HL-60 (cell line): Measurements from ENCODE around the gene ABCA6.

Source experiments
- DNase-seq, 2 experiments: peaks; one replicate each; pipeline ENCODE4 v3.0.0-alpha.2; 2010 to 2020; ENCODE audit warnings: low read depth in 1 of 2, low spot score in 1 of 2
- H3K27ac ChIP-seq: fragments of 250-450 bp; sonication (Bioruptor Pico); replicated peaks from 2 replicates; pipeline ENCODE4 v1.5.1; 2020; ENCODE audit warnings: mild to moderate bottlenecking, moderate library complexity
- H3K27me3 ChIP-seq: fragments of 250-450 bp; sonication (Bioruptor Pico); 2 replicates; pipeline ENCODE4 v1.5.1; 2021; ENCODE audit warnings: mild to moderate bottlenecking, moderate library complexity; ENCODE audit not compliant: insufficient read depth, poor library complexity, severe bottlenecking
- H3K4me3 ChIP-seq: replicated peaks from 2 replicates; pipeline ENCODE4 v1.5.1; 2011; ENCODE audit warnings: mild to moderate bottlenecking, control low read depth, low read length; ENCODE audit not compliant: insufficient read depth
- GABPA ChIP-seq: IDR thresholded peaks from 2 replicates; pipeline ENCODE4 v1.6.1; 2012; ENCODE audit warnings: low read depth
- POLR2AphosphoS5 ChIP-seq: IDR thresholded peaks from 2 replicates; pipeline ENCODE4 v1.6.1; 2012; ENCODE audit warnings: low read depth
- SPI1 ChIP-seq: IDR thresholded peaks from 2 replicates; pipeline ENCODE4 v1.6.1; 2012; ENCODE audit warnings: low read depth, mild to moderate bottlenecking, borderline replicate concordance
- TF ChIP-seq, protein P1 (sequence below): IDR thresholded peaks from one replicate; pipeline ENCODE4 v1.5.1; 2011; ENCODE audit warnings: low read length, control low read depth, inconsistent platforms; ENCODE audit not compliant: insufficient read depth
- TF ChIP-seq, protein P2 (sequence below): IDR thresholded peaks from 2 replicates; pipeline ENCODE4 v1.6.1; 2012; ENCODE audit warnings: low read depth; ENCODE audit not compliant: insufficient replicate concordance

ABCA6 gene

GRCh38 chr17:69144331-69145255, 2.9 kb upstream of the ABCA6 start:
- H3K27me3 ChIP-seq: no peaks in the 10 kb centered on the region
- no peak overlapping the region for H3K27ac ChIP-seq
- TF ChIP-seq SPI1: no peak
- TF ChIP-seq GABPA: no peak
- TF ChIP-seq, protein P1, sequence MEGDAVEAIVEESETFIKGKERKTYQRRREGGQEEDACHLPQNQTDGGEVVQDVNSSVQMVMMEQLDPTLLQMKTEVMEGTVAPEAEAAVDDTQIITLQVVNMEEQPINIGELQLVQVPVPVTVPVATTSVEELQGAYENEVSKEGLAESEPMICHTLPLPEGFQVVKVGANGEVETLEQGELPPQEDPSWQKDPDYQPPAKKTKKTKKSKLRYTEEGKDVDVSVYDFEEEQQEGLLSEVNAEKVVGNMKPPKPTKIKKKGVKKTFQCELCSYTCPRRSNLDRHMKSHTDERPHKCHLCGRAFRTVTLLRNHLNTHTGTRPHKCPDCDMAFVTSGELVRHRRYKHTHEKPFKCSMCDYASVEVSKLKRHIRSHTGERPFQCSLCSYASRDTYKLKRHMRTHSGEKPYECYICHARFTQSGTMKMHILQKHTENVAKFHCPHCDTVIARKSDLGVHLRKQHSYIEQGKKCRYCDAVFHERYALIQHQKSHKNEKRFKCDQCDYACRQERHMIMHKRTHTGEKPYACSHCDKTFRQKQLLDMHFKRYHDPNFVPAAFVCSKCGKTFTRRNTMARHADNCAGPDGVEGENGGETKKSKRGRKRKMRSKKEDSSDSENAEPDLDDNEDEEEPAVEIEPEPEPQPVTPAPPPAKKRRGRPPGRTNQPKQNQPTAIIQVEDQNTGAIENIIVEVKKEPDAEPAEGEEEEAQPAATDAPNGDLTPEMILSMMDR: no peak
- TF ChIP-seq, protein P2, sequence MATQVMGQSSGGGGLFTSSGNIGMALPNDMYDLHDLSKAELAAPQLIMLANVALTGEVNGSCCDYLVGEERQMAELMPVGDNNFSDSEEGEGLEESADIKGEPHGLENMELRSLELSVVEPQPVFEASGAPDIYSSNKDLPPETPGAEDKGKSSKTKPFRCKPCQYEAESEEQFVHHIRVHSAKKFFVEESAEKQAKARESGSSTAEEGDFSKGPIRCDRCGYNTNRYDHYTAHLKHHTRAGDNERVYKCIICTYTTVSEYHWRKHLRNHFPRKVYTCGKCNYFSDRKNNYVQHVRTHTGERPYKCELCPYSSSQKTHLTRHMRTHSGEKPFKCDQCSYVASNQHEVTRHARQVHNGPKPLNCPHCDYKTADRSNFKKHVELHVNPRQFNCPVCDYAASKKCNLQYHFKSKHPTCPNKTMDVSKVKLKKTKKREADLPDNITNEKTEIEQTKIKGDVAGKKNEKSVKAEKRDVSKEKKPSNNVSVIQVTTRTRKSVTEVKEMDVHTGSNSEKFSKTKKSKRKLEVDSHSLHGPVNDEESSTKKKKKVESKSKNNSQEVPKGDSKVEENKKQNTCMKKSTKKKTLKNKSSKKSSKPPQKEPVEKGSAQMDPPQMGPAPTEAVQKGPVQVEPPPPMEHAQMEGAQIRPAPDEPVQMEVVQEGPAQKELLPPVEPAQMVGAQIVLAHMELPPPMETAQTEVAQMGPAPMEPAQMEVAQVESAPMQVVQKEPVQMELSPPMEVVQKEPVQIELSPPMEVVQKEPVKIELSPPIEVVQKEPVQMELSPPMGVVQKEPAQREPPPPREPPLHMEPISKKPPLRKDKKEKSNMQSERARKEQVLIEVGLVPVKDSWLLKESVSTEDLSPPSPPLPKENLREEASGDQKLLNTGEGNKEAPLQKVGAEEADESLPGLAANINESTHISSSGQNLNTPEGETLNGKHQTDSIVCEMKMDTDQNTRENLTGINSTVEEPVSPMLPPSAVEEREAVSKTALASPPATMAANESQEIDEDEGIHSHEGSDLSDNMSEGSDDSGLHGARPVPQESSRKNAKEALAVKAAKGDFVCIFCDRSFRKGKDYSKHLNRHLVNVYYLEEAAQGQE: no peak
- no peak for TF ChIP-seq POLR2AphosphoS5
- H3K4me3 ChIP-seq: no peak overlapping the region
- DNase-seq: no peak

DNA sequence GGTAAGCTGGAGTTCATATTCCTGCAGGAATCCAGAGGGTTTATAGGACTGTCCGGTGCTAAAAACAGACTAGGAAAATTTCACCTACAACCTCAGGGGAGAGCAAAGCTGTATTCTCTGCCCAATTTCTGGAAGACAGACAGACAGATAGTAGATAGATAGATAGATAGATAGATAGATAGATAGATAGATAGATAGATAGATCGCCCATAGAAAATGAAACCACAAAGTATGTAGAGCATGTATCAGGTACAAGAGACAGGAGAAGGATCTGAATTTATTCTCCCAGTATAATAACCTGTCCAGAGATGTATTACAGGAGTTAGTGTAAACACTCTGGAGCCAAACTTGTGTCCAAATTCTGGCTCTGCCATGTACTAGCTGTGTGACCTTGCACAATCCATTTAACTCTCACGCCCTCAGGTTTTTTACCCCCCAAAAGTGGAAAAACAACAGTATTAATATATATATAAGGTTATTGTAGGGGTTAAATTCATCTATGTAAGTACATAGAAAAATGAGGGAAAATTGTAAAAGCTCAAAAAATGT, 2.1 kb upstream of the ABCA6 start:
- no peak for DNase-seq
- TF ChIP-seq, protein P2: no peak
- TF ChIP-seq SPI1 (no peak), GABPA (no peak), POLR2AphosphoS5 (no peak)
- TF ChIP-seq, protein P1: no peak
- no peak overlapping the region for H3K27ac ChIP-seq
- no peaks in the 10 kb centered on the region for H3K27me3 ChIP-seq
- no peak overlapping the region for H3K4me3 ChIP-seq

- H3K4me3 ChIP-seq: no peak overlapping the region
- H3K27me3 ChIP-seq: no peaks in the 10 kb centered on the region
- TF ChIP-seq, protein P2: no peak
- no peak for TF ChIP-seq POLR2AphosphoS5
- TF ChIP-seq, protein P1: no peak
- H3K27ac ChIP-seq: no peak overlapping the region
- no peak for DNase-seq
Measured at GRCh38 chr17:69143151-69143550, 1.5 kb upstream of the ABCA6 start.
